Mucosa of descending colon (tissue), 3 donors: Measurements from ENCODE around the gene RBM34. TPM values are rescaled to one million over a fixed set of nuclear protein-coding genes. Genes with fewer than 3 reads are reported as not detected.

Experiments
- ATAC-seq: fragments of 200-7000 bp; cut with Tn5 transposase; one replicate; pipeline ENCODE4 v1.9.1; 2020; ENCODE audit warnings: mild to moderate bottlenecking, moderate library complexity
- DNase-seq, 3 donors: peaks; one replicate each; pipeline ENCODE4 v3.0.0-alpha.2; 2020
- H3K36me3 ChIP-seq: fragments of 200-600 bp; one replicate; pipeline ENCODE4 v1.8.0; 2021; ENCODE audit warnings: low read depth, mild to moderate bottlenecking
- H3K4me1 ChIP-seq: fragments of 200-600 bp; one replicate; pipeline ENCODE4 v1.8.0; 2021; ENCODE audit warnings: low read depth, mild to moderate bottlenecking
- H3K4me3 ChIP-seq: fragments of 200-600 bp; one replicate; pipeline ENCODE4 v1.8.0; 2021; ENCODE audit warnings: mild to moderate bottlenecking
- H3K9me3 ChIP-seq: fragments of 200-600 bp; one replicate; pipeline ENCODE4 v1.8.0; 2021; ENCODE audit warnings: mild to moderate bottlenecking
- intact Hi-C, 2 donors: fragments of 100-400 bp; cut with DNase I in 1 of 2; cut with micrococcal nuclease in 1 of 2; formaldehyde crosslinking; loops; one replicate each; pipeline versions ENCODE4 v1.11.0 to v1.11.1; 2022; cut with DNase I, micrococcal nuclease
- total RNA-seq, 3 donors: library from RNA; stranded (reverse); fragmentation: NEBNext Ultra II Directional in 2 of 3; extraction: Animal tissue kit (Norgen Biotek cat#: 25700) in 2 of 3; gene quantifications; one replicate each; pipeline versions ENCODE4 v1.2.1 to v1.2.4, GENCODE V29; 2021 to 2023
- TF ChIP-seq, protein P1 (sequence below): fragments of 200-600 bp; IDR thresholded peaks from one replicate; pipeline ENCODE4 v1.8.0; 2022; ENCODE audit warnings: antibody characterized with exemption, mild to moderate bottlenecking
- donor health status: DM: no; HTN: no; CAD: no; lungs with moderate emphysema.
- donor health status: DM: no; HTN: no; CAD: no.
- donor health status: DM: no; HTN: yes; CAD: no.

Gene RBM34
- total RNA-seq, 3 donors from 2014 or later: 54.7 to 58.5 (median 55.3) TPM

DNA sequence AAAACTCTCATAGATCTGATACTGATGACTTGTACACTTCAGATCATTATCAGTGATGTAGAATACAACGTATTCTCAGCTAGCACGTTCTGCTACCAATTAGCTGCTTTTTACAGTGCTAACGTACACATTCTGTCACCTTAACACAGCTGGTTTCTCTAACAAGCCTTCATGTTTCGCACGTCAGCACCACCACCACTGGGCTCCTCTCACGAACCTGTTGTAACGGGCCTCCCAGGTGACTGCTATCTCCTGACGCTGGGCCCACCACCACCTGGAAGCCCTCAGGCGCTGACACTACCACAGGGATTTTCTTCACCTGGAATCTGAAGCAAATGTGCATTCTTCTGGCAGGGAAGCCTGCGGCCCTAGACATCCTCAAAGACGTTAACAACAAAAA is 52.2 kb downstream of the RBM34 start:
- H3K9me3 ChIP-seq: no peaks in the 10 kb centered on the region
- no peak overlapping the region for H3K4me3 ChIP-seq
- no peak for DNase-seq
- no peak for ATAC-seq
- no peaks in the 10 kb centered on the region for H3K4me1 ChIP-seq
- intact Hi-C loops: loop anchor here in 1 of 2 donors (10.0 kb wide), 1 partner anchor 306 kb away; no protein-coding TSS in a partner anchor
- peaks cover 4% of the 10 kb centered on the region for H3K36me3 ChIP-seq
- TF ChIP-seq, protein P1, sequence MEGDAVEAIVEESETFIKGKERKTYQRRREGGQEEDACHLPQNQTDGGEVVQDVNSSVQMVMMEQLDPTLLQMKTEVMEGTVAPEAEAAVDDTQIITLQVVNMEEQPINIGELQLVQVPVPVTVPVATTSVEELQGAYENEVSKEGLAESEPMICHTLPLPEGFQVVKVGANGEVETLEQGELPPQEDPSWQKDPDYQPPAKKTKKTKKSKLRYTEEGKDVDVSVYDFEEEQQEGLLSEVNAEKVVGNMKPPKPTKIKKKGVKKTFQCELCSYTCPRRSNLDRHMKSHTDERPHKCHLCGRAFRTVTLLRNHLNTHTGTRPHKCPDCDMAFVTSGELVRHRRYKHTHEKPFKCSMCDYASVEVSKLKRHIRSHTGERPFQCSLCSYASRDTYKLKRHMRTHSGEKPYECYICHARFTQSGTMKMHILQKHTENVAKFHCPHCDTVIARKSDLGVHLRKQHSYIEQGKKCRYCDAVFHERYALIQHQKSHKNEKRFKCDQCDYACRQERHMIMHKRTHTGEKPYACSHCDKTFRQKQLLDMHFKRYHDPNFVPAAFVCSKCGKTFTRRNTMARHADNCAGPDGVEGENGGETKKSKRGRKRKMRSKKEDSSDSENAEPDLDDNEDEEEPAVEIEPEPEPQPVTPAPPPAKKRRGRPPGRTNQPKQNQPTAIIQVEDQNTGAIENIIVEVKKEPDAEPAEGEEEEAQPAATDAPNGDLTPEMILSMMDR: no peak

DNA sequence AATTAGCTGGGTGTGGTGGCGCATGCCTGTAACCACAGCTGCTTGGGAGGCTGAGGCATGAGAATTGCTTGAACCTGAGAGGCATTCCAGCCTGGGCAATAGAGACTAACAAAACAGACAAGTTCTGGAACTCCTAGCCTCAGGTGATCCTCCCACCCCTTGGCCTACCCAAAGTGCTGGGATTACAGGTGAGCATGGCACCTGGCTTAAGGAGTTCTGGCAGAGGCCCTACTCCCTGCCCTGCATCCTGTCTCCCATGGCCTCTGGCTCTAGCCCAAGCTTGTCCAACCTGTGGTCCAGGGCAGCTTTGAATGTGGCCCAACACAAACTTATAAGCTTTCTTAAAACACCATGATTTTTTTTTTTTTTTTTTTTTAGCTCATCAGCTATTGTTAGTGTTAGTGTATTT is 52.9 kb downstream of the RBM34 start:
- H3K4me1 ChIP-seq: no peaks in the 10 kb centered on the region
- ATAC-seq (no peak), DNase-seq (no peak)
- H3K36me3 ChIP-seq: peaks cover 4% of the 10 kb centered on the region
- TF ChIP-seq, protein P1: no peak
- H3K9me3 ChIP-seq: no peaks in the 10 kb centered on the region
- H3K4me3 ChIP-seq: no peak overlapping the region
- intact Hi-C loops: loop anchor here in 1 of 2 donors (10.0 kb wide), 1 partner anchor 307 kb away; no protein-coding TSS in a partner anchor

DNA sequence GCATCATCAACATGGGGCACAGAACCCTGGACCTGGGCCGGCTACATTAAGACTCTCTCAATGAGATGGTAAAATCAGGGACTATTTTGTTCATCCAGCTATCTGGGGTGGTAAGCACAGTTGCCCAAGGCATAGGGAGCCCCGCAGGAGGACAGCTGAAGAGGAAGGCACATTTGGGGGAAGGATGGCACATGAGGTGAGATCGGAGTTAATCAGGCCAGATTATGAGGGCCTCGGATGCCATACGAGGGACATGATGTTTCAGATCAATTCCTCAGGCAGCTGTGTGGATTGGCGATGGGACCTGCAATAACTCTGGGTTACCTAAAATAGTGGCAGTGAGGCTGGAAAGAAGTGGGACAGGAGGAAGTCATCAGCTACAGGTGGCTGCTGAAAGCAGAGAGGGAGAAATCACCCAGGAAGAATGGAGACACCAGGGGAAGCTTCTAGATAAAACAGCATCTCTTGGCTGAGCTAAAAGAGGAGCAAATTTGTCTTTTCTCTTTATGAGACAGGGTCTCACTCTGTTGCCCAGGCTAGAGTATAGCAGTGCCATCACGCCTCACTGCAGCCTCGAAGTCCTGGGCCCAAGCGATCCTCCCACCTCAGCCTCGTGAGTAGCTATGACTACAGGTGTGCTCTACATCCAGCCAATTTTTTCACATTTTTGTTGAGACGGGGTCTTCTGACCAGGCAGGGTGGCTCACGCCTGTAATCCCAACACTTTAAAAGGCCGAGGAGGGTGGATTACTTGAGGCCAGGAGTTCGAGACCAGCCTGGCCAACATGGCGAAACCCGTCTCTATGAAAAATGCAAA is 53.5 kb downstream of the RBM34 start:
- H3K36me3 ChIP-seq: peaks cover 4% of the 10 kb centered on the region
- H3K9me3 ChIP-seq: no peaks in the 10 kb centered on the region
- ATAC-seq: no peak
- peaks cover 3% of the 10 kb centered on the region for H3K4me1 ChIP-seq
- TF ChIP-seq, protein P1: no peak
- intact Hi-C loops: loop anchor here in 1 of 2 donors (10.0 kb wide), 1 partner anchor 307 kb away; no protein-coding TSS in a partner anchor
- no peak for DNase-seq
- no peak overlapping the region for H3K4me3 ChIP-seq

DNA sequence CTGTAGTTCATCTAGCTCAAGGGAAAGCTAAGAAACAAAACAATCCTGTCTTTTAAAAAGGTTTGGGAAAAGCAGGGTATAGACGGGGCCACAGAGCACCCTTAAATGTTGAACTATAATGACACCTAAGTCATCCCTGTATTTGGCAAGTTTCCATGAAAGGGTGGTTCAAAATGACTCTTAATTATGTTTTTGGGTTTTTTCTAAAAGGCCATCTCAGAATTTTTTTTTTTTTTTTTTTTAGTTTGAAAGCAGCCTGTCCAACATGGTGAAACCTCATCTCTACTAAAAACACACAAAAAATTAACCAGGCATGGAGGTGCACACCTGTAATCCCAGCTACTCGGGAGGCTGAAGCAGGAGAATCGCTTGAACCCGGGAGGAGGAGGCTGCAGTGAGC is 54.6 kb downstream of the RBM34 start:
- intact Hi-C loops: loop anchor here in 1 of 2 donors (10.0 kb wide), 1 partner anchor 308 kb away; no protein-coding TSS in a partner anchor
- H3K9me3 ChIP-seq: no peaks in the 10 kb centered on the region
- DNase-seq: no peak
- TF ChIP-seq, protein P1: no peak
- H3K4me1 ChIP-seq: peaks cover 3% of the 10 kb centered on the region
- no peak overlapping the region for H3K4me3 ChIP-seq
- H3K36me3 ChIP-seq: peaks cover 4% of the 10 kb centered on the region
- ATAC-seq: no peak

DNA sequence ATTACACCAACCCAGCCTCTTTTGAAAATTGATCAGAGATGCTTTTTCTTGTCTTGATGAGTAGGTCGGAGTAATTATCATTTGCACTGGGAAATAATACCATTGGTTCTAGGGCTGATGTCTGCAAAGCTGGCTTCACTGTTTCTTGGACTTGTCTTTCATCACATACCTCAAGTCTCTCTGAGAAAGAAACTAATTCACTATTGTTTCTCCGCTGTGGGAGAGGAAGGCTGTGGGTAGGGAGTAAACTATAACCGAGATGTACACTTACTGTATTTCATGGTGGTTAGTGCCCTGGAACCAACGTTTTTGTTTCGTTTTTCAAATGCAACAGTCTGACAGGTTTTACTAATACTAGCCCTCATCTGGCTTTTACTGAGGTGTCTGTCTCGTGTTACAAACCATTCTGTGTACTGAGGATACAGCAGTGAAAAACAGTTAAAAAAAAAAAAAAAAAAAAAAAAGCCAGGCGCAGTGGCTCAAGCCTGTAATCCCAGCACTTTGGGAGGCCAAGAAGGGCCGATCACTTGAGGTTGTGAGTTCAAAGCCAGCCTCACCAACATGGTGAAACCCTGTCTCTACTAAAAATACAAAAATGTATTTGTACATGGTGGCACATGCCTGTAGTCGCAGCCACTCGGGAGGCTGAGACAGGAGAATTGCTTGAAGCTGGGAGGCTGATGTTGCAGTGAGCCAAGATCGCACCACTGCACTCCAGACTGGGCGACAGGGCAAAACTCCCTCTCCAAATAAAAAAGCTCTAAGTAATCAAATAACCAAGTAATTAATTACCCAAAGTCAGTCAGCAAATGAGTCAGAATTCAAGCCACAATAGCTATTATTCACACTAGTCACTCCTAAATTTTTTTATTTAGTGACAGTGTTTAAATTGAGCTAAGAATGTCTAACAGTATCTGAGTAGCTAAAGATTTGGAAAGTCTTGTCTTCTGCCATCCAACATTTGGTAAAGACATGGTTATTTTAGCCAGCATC is 55.7 kb downstream of the RBM34 start:
- TF ChIP-seq, protein P1: no peak
- ATAC-seq (peak; percentile 6), DNase-seq (no peak)
- no peaks in the 10 kb centered on the region for H3K9me3 ChIP-seq
- H3K4me1 ChIP-seq: peaks cover 3% of the 10 kb centered on the region
- H3K36me3 ChIP-seq: peaks cover 4% of the 10 kb centered on the region
- intact Hi-C loops: loop anchor here in 1 of 2 donors (10.0 kb wide), 1 partner anchor 309 kb away; no protein-coding TSS in a partner anchor
- H3K4me3 ChIP-seq: no peak overlapping the region
